ENCODE results near the gene KLHDC7A.

KLHDC7A gene

GRCh38 chr1:18469514-18469913 lies 11.2 kb upstream of the KLHDC7A start:
- in situ Hi-C loops (cut with MboI; ENCODE audit: low pct_unique_long_range_greater_than_20kb, low sequenced_read_pairs) = no loop called here
- no peak for DNase-seq

DNA sequence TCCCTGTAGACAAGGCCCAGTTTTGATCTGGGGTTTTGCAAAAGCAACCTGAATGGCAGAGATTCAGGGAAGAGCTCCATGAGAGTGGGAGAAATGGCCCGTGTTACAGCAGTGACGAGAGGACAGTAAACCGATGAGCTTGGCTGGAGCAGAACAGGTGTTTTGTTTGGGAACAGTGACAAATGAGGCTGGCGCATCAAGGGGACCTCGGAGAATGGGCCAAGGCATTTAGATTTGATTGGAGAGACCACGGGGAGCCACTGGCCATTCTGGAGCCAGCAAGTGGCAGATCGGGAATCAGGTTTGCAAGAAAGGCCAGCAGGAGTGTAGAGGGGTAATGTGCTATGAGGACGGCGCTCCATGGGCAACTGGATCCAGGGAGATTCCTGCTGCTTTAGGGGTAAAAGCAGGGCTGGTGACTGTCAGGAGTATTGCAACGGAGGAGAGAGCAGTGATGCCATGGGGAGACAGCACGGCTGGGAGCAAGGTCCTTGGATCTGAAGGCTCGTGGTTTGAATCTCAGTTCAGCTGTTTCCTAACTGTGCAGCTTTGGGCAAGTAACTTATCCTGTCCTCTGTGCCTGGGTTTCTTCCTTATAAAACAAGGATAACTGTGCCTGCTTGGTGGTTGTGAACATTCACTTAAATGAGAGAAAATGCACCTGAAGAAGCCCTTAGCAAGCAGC lies 9.9 kb upstream of the KLHDC7A start:
- in situ Hi-C loops (cut with MboI; ENCODE audit: low pct_unique_long_range_greater_than_20kb, low sequenced_read_pairs) = no loop called here
- DNase-seq = no peak

GRCh38 chr1:18473195-18473815 lies 7.4 kb upstream of the KLHDC7A start:
- no peak for DNase-seq
- in situ Hi-C loops (cut with MboI; ENCODE audit: low pct_unique_long_range_greater_than_20kb, low sequenced_read_pairs) = no loop called here

GRCh38 chr1:18474559-18475175 lies 6.1 kb upstream of the KLHDC7A start:
- in situ Hi-C loops (cut with MboI; ENCODE audit: low pct_unique_long_range_greater_than_20kb, low sequenced_read_pairs) = no loop called here
- DNase-seq = no peak

- no peak for DNase-seq
- in situ Hi-C loops (cut with MboI; ENCODE audit: low pct_unique_long_range_greater_than_20kb, low sequenced_read_pairs) = no loop called here
Measured at GRCh38 chr1:18475234-18475905, 5.4 kb upstream of the KLHDC7A start.

- in situ Hi-C loops (cut with MboI; ENCODE audit: low pct_unique_long_range_greater_than_20kb, low sequenced_read_pairs) = no loop called here
Measured at GRCh38 chr1:18479454-18479853, 1.3 kb upstream of the KLHDC7A start.

GRCh38 chr1:18481190-18481920 lies 625 bp downstream of the KLHDC7A start:
- no peak for DNase-seq
- in situ Hi-C loops (cut with MboI; ENCODE audit: low pct_unique_long_range_greater_than_20kb, low sequenced_read_pairs) = no loop called here

More at GRCh38 chr1:18479454-18479853, 1.3 kb upstream of the KLHDC7A start:
- DNase-seq = no peak

- no peak for DNase-seq
- in situ Hi-C loops (cut with MboI; ENCODE audit: low pct_unique_long_range_greater_than_20kb, low sequenced_read_pairs) = no loop called here
Measured at GRCh38 chr1:18481921-18482701, 1.4 kb downstream of the KLHDC7A start.

GRCh38 chr1:18482721-18483425 lies 2.1 kb downstream of the KLHDC7A start:
- in situ Hi-C loops (cut with MboI; ENCODE audit: low pct_unique_long_range_greater_than_20kb, low sequenced_read_pairs) = no loop called here
- no peak for DNase-seq

DNA sequence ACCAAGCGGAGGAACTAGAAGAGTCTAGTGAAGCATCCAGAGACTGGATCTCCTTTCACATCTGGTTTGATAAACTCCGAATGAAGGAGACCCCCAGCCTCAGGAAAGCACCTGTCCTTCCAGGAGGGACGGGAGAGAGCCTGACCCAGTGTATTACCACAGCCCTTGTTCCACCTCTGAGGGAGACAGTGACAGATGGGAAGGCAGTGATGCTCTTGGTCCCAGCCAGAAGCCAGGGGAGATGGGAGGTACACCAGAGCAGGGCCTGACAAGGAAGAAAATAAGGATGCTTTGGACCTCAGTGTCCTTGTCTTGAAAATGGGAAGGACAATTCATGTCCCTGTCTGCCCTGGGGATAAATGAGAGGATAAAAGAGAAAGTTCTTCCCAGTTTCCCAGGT lies 3.5 kb downstream of the KLHDC7A start:
- no peak for DNase-seq
- in situ Hi-C loops (cut with MboI; ENCODE audit: low pct_unique_long_range_greater_than_20kb, low sequenced_read_pairs) = no loop called here

GRCh38 chr1:18484721-18485120 lies 4.0 kb downstream of the KLHDC7A start:
- in situ Hi-C loops (cut with MboI; ENCODE audit: low pct_unique_long_range_greater_than_20kb, low sequenced_read_pairs) = no loop called here

GRCh38 chr1:18485227-18485626 lies 4.5 kb downstream of the KLHDC7A start:
- no peak for DNase-seq
- in situ Hi-C loops (cut with MboI; ENCODE audit: low pct_unique_long_range_greater_than_20kb, low sequenced_read_pairs) = no loop called here

More at GRCh38 chr1:18484721-18485120, 4.0 kb downstream of the KLHDC7A start:
- DNase-seq = no peak

- no peak for DNase-seq
- in situ Hi-C loops (cut with MboI; ENCODE audit: low pct_unique_long_range_greater_than_20kb, low sequenced_read_pairs) = no loop called here
Measured at GRCh38 chr1:18486195-18486594, 5.5 kb downstream of the KLHDC7A start.

DNA sequence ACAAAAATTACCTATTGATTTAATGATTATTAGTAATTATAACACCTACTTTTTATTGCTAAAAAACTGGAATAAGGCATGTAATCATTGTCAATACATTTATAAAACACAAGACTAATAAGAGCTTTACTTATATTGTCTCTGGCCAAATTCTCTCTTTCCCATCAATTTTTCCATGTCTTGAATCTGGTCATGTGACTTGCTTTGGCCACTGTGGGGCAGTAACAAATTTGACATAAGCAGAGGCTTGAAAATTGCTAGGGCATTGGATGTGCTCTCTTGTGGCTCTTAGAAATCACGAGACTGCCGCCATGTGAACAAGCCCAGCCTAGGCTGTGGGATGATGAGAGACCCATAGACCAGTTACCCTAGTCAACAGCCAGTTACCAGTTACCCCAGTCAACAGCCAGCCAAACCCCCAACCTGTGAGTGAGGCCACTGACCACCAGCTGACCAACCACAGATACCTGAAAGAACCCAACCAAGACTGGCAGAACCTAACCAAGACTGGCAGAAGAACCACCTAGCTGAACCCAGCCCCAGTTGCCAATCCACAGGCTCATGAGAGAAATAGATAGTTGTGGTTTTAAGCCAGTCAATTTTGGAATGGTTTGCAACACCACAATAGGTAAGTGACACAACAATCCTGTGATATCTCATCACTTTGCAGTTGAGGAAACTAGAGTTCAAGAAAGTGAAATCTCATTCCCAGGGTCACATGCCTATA lies 8.8 kb downstream of the KLHDC7A start:
- in situ Hi-C loops (cut with MboI; ENCODE audit: low pct_unique_long_range_greater_than_20kb, low sequenced_read_pairs) = no loop called here
- DNase-seq = no peak

DNA sequence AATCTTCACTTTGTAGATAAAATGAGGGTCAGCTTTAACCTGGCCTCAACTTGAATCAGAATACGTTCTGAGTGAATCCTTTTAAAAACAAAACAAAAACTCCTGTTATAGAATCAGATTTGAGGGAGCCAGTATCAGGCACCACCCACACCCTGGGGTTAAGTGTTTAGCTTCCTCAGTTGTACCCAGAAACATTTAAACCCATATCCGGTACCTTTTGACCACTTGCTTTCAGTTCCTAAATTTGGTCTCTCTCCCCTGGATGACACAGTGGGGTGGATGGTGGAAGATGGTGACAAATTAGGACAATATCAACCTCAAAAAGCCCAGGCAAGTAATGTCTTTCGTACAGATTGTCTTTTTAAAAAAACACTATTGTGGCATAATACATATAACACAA lies 10.4 kb downstream of the KLHDC7A start:
- in situ Hi-C loops (cut with MboI; ENCODE audit: low pct_unique_long_range_greater_than_20kb, low sequenced_read_pairs) = no loop called here

GRCh38 chr1:18494304-18494703 lies 13.6 kb downstream of the KLHDC7A start:
- DNase-seq = no peak
- in situ Hi-C loops (cut with MboI; ENCODE audit: low pct_unique_long_range_greater_than_20kb, low sequenced_read_pairs) = no loop called here

More for the DNA sequence above, 10.4 kb downstream of the KLHDC7A start:
- no peak for DNase-seq

GRCh38 chr1:18495635-18496034 lies 14.9 kb downstream of the KLHDC7A start:
- DNase-seq = no peak
- in situ Hi-C loops (cut with MboI; ENCODE audit: low pct_unique_long_range_greater_than_20kb, low sequenced_read_pairs) = no loop called here

Measured in KBM-7 (cell line).